Right ventricle myocardium superior (tissue), 1 donor: ENCODE data around the gene DLG1. TPM values are rescaled to one million over a fixed set of nuclear protein-coding genes. Genes with fewer than 3 reads are reported as not detected.

Source experiments
- ATAC-seq: fragments of 200-7000 bp; cut with Tn5 transposase; one replicate; pipeline ENCODE4 v1.9.1; 2020; ENCODE audit warnings: mild to moderate bottlenecking; ENCODE audit not compliant: poor library complexity
- DNase-seq: peaks from one replicate; pipeline ENCODE4 v3.0.0-alpha.2; 2020
- intact Hi-C: fragments of 100-400 bp; cut with DNase I; formaldehyde crosslinking; loops from one replicate; pipeline ENCODE4 v1.11.2; 2022
- total RNA-seq: library from RNA; stranded (reverse); fragmentation: NEBNext Ultra II Directional; extraction: Animal tissue kit (Norgen Biotek cat#: 25700); gene quantifications from one replicate; pipeline ENCODE4 v1.2.1, GENCODE V29; 2021
- donor health status: DM: no; HTN: yes; CAD: no; lungs with severe emphysema.

DLG1 gene
- total RNA-seq, 1 donor from 2014 or later, result 40.7 TPM

GRCh38 chr3:197259096-197259495 lies 39.3 kb downstream of the DLG1 start:
- ATAC-seq, result no peak
- no peak for DNase-seq
- intact Hi-C loops, result loop anchor here (5.0 kb wide), 1 partner anchor 198 kb away; no protein-coding TSS in a partner anchor

- intact Hi-C loops, result loop anchor here (5.0 kb wide), 1 partner anchor 199 kb away; no protein-coding TSS in a partner anchor
- DNase-seq (no peak), ATAC-seq (no peak)
These were observed 40.1 kb downstream of the DLG1 start for GRCh38 chr3:197258168-197258755.

- no peak for DNase-seq
- intact Hi-C loops, result loop anchor here (5.0 kb wide), 1 partner anchor 200 kb away; no protein-coding TSS in a partner anchor
- no peak for ATAC-seq
These were observed 40.7 kb downstream of the DLG1 start for GRCh38 chr3:197257711-197258110.

GRCh38 chr3:197256836-197257444 lies 41.5 kb downstream of the DLG1 start:
- intact Hi-C loops, result loop anchor here (5.0 kb wide), 1 partner anchor 200 kb away; no protein-coding TSS in a partner anchor
- DNase-seq, result no peak
- no peak for ATAC-seq

GRCh38 chr3:197256104-197256503 lies 42.3 kb downstream of the DLG1 start:
- ATAC-seq, result no peak
- intact Hi-C loops, result loop anchor here (5.0 kb wide), 1 partner anchor 201 kb away; no protein-coding TSS in a partner anchor
- DNase-seq, result no peak

DNA sequence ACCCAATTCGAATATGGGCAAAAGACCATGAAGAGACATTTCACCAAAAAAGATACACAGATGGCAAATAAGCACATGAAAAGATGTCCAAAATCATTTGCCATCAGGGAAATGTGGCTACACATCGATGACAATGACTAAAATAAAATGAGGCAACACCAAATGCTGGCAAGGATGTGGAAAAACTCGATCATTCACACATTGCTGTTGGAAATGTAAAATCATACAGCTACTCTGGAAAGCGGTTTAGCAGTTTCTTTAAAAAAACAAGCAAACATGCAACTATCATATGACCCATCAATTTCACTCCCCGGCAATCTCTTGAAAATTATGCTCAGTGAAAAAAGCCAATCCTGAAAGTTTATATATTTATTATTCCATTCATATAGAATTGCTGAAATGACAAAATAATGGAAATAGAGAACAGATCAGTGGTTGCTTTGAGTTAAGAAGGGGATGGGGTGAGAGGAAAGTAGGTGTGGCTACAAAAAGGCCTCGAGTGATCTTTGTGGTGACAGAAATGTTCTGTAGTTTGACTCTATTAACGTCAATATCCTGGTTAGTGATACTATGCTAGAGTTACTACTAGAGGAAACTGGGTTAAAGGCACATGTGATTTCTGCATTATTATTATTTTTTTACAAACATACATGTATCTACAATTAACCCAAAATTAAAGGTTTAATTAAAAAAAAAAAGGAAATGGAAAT lies 45.0 kb downstream of the DLG1 start:
- DNase-seq (no peak), ATAC-seq (no peak)
- intact Hi-C loops, result loop anchor here (5.0 kb wide), 1 partner anchor 254 kb away; no protein-coding TSS in a partner anchor

GRCh38 chr3:197249542-197249941 lies 48.9 kb downstream of the DLG1 start:
- intact Hi-C loops, result no loop called here
- no peak for ATAC-seq
- no peak for DNase-seq

- DNase-seq (no peak), ATAC-seq (no peak)
- intact Hi-C loops, result no loop called here
These were observed 50.1 kb downstream of the DLG1 start for GRCh38 chr3:197248341-197248740.

DNA sequence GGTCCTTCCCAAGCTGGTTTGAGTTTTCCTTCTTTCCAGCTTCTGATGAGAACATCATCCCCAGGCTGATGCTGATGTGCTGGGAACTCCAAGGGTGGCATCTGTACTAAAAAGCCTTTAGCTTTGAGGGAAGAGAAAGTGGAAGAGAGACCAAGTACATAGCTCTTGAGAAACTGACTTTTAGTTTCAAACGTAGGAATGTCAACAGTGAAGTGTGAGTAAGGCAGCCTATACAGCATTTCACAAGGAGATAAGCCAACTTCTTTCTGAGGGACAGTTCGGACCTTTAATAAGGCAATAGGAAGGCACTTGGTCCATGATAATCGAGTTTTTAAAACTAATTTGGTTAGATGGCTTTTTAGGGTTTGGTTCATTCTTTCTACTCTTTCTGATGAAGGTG lies 53.7 kb downstream of the DLG1 start:
- DNase-seq (no peak), ATAC-seq (no peak)
- intact Hi-C loops, result no loop called here

DNA sequence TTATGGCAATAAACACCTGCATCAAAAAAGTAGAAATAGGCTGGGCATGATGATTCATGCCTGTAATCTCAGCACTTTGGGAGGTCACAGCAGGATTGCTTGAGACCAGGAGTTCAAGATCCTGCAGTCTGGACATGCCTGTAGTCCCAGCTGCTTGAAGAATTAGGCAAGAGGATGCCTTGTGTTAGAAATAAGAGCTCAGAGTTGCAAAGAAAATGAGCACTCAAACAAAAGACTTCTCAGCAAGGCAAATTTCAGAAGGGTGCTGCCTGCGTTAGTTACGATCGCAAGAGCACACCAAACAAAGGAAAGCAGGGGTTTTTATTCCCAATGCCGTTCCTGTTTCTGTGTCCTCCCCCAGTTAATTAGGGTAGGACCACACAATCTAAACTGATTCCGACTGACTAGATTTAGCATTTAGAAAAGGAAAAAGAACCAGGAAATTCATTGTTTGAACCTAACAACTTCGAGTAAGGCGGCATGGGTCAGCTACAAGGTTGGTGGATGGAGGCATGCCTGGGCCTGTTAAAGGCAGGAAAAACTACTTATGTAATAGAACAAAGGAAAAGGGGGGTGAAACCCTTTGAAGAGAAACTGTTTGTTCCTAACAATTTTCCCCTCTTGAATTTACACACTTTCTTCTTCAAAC lies 55.5 kb downstream of the DLG1 start:
- DNase-seq, result no peak
- no peak for ATAC-seq
- intact Hi-C loops, result no loop called here

DNA sequence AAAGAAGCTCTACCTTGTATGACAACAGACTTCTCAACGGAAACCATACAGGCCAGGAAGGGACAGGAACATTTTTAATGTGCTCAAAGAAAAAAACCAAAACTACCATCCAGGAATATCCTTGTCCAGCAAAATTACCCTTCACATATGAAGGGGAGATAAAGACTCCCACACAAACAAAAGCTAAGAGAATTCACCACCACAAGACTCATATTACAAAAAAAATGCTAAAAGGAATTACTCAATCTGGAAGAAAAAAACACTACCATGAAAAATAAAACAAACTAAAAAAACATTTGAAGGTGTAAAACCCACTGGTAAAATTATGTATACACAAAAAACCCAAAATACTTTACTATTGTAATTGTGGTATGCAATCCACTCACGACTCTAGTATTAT lies 57.2 kb downstream of the DLG1 start:
- ATAC-seq (no peak), DNase-seq (no peak)
- intact Hi-C loops, result no loop called here

DNA sequence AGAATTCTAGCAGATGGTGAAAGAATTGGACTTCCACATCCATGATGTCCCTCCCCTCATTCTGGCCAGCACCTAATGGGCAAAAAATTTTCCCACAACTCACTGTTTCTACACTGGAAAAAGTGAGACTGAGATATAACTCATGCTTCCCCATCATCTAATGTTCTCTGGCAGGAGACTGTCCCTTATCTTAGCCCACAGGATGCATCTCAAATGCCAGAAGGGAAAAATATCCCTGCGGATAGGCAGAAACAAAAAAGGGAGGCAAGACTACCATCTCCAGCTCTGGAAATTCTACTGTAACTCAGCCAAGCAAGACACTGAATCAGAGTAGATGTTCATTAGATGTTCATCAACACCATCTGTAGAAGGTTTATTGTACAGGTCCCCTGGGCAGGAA lies 58.6 kb downstream of the DLG1 start:
- ATAC-seq (no peak), DNase-seq (no peak)
- intact Hi-C loops, result no loop called here

- intact Hi-C loops, result no loop called here
- no peak for ATAC-seq
- DNase-seq, result no peak
These were observed 59.6 kb downstream of the DLG1 start for GRCh38 chr3:197238842-197239241.

DNA sequence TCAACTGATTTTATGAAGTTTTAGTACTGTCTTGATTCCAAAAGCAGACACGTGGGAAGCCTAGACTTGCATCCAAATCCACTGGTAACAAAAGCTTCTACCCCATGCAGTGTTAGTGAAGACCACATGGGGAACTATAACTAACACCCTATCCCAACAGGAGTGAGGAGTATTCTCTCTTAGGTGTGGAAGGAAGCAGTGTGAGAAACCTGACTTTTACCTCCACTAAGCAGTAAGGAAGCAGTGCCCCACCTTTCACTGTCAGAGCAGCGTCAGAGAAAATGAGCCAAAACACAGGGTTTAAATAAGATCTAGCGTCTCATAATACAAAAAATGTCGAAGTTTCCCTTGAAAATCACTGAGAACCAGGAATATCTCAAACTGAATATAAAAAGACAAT lies 60.5 kb downstream of the DLG1 start:
- no peak for ATAC-seq
- no peak for DNase-seq
- intact Hi-C loops, result no loop called here

DNA sequence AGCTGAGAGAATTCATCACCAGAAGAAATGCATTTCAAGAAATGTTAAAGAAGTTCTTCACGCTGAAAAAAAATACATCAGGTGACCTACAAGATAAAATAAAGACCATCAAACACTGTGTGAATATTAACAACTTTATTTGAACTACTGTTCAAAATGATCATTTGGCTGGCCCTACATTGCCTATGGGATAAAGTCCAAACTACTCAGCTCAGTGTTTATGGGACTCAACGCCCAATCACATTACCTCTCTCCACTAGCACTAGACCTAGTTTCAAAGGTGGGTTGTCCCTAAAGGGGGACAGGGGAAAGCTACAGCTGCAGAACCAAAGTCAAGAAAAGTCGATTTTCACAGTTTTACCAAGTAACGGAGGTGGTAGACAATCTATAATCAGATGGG lies 62.0 kb downstream of the DLG1 start:
- DNase-seq, result no peak
- no peak for ATAC-seq
- intact Hi-C loops, result no loop called here

- no peak for DNase-seq
- no peak for ATAC-seq
These were observed 63.2 kb downstream of the DLG1 start for GRCh38 chr3:197234947-197235914.

GRCh38 chr3:197231321-197231720 lies 67.1 kb downstream of the DLG1 start:
- no peak for DNase-seq
- intact Hi-C loops, result no loop called here
- ATAC-seq, result no peak

More at GRCh38 chr3:197234947-197235914, 63.2 kb downstream of the DLG1 start:
- intact Hi-C loops, result no loop called here

- ATAC-seq (no peak), DNase-seq (no peak)
- intact Hi-C loops, result loop anchor here (10.0 kb wide), 1 partner anchor 285 kb away; no protein-coding TSS in a partner anchor
These were observed 68.6 kb downstream of the DLG1 start for GRCh38 chr3:197229836-197230235.
